NCI-H526 (cell line): ENCODE results near the gene ATP2B3.
A peak's percentile ranks its signal among the peaks of the same experiment; 100 is the strongest.

Source experiments
- DNase-seq, 2 experiments: peaks; one replicate each; lab custom pipeline; 2025; lab: John Stamatoyannopoulos, UW

The ATP2B3 gene

DNA sequence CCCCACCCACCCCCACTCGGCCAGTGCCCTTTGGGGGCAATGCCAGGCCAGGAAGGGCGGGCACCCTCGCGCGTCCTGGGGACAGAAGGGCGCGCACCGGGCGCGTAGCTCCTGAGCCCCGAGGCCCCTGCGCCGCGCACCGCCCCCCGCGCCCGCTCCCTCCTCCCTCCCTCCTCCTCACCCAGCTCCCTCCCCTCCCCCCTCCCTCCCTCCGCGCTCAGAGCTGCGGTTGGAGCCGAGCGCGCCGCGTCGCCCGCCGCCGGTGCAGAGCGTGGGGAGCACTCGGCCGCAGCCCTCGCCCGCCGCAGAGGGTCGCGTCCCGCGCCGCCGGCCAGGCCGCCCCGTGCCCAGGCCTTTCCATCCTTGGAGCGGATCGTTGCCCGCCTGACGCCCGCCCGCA, at the start of gene ATP2B3:
ATP2B3 (plus strand) TSS at position 220 of the 400 bp plus-strand sequence. CDS start 18,606 bp downstream, outside the sequence.
- DNase-seq: peak in 1 of 2 experiments; percentile 55

DNA sequence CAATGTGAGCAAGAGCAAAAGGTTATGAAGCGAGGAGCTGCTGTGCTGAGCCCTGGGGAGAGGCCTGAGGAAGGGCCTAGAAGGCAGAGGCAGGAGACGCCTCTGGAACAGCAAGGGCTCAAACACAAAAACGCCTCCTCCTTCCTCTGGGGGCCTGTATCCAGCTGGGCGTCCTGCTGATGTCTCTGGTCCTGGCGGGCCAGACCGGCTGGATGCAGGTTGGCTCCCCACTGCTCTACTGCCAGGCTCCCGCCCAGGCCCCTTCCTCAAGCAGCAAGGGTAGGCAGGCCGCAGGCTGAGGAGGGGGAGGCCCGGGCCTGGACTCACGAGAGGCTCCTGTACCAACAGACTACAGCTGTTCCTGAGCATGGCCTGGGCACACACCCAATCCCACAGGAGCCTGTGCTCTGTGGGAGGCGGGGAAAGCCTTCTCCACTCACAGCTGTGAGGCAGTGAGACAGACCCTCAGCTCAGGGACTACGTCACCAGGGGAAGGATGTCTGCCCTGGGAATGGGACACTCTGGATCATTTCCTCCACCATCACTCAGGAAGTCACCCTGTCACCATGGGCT, 49.3 kb upstream of the ATP2B3 start:
- no peak for DNase-seq

DNA sequence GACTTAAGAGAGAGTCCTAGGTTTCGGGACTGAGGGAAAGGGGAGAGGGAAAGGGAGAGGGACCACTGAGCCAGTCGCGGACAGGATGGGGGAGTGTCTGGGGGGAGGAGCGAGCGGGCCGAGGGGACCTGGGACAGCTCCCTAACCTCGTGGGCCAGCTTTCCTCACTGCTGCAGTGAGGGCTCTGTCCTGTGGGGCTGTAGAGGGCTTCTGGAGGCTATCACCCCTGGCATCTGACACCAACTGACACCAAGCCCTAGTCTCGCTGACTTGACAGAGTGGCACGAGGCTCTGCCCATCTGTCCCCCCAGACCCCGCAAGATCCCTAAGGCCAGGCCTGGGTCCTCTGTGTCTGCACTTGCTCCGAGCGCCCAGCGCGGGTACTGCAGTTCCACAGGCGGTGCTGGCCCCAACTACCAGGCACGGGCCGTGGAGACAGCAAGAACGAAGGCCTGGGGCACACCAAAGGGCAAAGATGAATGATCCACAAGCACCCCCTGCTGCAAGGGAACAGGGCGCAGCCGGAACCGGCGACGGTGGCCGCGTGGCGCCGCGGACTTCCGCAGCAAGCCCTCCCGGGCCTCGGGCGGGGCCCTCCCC, 47.5 kb upstream of the ATP2B3 start:
- peak in 1 of 2 experiments; percentile 51 for DNase-seq

- peak; percentile 77 to 93 for DNase-seq
These were observed 46.8 kb upstream of the ATP2B3 start, which contains the start of gene HAUS7 for GRCh38 chrX:153470411-153471363. Gene HAUS7, minus strand, starts transcription at chrX:153470576. Its CDS starts 19 bp downstream, at chrX:153470557.

GRCh38 chrX:153471663-153472280, 45.7 kb upstream of the ATP2B3 start:
- no peak for DNase-seq

DNA sequence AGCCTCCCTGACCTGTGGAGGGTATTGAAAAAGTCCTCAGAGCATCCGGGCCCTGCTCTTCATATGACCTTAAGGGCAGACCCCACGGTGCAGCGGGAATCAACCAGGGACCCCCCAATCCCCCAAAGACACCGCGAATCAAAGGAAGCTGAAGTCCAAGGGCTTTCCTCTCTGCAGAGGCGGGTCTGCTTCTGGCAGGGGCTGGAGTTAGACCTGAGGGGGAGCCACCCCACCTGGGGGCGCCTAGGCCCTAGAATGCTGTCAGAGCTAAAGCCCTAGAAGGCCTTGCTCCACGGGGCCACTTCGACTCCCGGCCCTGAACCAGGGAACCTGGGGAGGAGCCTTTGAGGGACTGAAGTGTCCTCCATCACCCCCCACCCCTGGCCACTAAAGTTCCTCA, 44.3 kb upstream of the ATP2B3 start:
- DNase-seq: no peak

DNA sequence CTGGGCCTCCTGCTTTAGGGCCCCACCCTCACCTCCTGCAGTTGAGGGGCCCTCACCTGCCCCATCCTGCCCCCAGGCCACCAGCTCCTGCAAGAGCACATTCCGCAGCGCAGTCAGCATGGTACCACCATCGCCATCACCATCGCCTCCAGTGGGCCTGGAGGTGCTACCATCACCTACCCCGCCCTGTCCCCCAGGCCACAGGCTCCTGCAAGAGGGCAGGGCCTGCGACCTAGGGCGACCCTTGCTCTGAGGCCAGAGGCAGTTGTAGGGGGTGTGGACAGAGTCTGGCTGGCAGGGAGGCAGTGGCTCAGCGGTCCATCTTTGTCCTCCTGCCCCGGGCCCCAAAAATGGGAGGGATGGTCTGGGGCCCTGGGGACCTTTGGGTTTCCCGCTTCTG, 43.2 kb upstream of the ATP2B3 start:
- no peak for DNase-seq

GRCh38 chrX:153474718-153475117, 42.7 kb upstream of the ATP2B3 start:
- peak in 1 of 2 experiments; percentile 51 for DNase-seq

GRCh38 chrX:153475271-153475670, 42.2 kb upstream of the ATP2B3 start:
- DNase-seq: no peak

GRCh38 chrX:153475751-153476281, 41.6 kb upstream of the ATP2B3 start:
- no peak for DNase-seq

- no peak for DNase-seq
These were observed 40.6 kb upstream of the ATP2B3 start for GRCh38 chrX:153476666-153477363.

DNA sequence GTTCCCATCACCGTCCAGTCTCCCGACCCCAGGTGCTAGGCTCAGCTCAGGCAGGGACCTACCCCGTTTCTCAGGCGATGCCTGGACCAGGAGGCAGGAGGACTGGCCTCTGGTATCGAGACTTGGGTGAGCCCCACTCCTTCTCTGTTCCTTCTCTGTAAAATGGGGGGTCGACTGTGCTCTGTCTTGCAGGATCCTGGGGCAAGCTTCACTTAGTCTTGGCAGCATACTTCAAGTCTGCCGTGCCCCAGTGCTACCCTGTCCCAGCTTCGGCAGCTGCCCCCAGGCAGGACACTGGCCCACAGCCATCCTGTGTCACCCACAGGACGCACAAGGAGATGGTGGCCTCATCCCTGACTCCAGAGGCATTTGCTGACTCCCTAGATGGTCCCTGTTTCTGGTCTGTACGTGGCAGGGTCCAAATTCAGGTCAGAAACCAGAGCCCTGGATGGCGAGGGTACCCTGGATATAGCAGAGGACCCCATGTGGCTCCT, 40.0 kb upstream of the ATP2B3 start:
- DNase-seq: no peak

- no peak for DNase-seq
These were observed 39.5 kb upstream of the ATP2B3 start for GRCh38 chrX:153477901-153478300.

- DNase-seq: no peak
These were observed 38.7 kb upstream of the ATP2B3 start for GRCh38 chrX:153478746-153479145.

- no peak for DNase-seq
These were observed 36.4 kb upstream of the ATP2B3 start for GRCh38 chrX:153481043-153481442.

- DNase-seq: no peak
These were observed 34.9 kb upstream of the ATP2B3 start for GRCh38 chrX:153482376-153483015.

- DNase-seq: no peak
These were observed 31.9 kb upstream of the ATP2B3 start for GRCh38 chrX:153485396-153486080.

GRCh38 chrX:153486171-153486570, 31.3 kb upstream of the ATP2B3 start:
- no peak for DNase-seq

GRCh38 chrX:153487590-153488071, 29.8 kb upstream of the ATP2B3 start:
- DNase-seq: no peak
